GM10266 (cell line): ENCODE measurements around the gene FNDC11.

Source experiments
- DNase-seq: peaks from one replicate; pipeline ENCODE4 v3.0.0; 2012; ENCODE audit errors: extremely low spot score
- CTCF ChIP-seq: IDR thresholded peaks from 2 replicates; pipeline ENCODE4 v1.5.1; 2012; ENCODE audit warnings: mild to moderate bottlenecking, low read depth; ENCODE audit not compliant: control insufficient read depth, insufficient read depth; ENCODE audit errors: missing control alignments

FNDC11 gene

GRCh38 chr20:63520504-63520933 is 33.4 kb upstream of the FNDC11 start, which contains the start of gene PPDPF:
Gene PPDPF, plus strand, starts transcription at chr20:63520765. Its CDS starts 544 bp downstream, at chr20:63521309.
- DNase-seq = peak; percentile 100
- no peak for TF ChIP-seq CTCF

GRCh38 chr20:63520934-63521601 is 32.9 kb upstream of the FNDC11 start:
- DNase-seq = peak; percentile 92
- TF ChIP-seq CTCF = peak; percentile 42

GRCh38 chr20:63521602-63522001 is 32.4 kb upstream of the FNDC11 start:
- no peak for DNase-seq
- TF ChIP-seq CTCF = no peak

GRCh38 chr20:63522091-63522868 is 31.7 kb upstream of the FNDC11 start:
- no peak for DNase-seq
- no peak for TF ChIP-seq CTCF

- no peak for DNase-seq
Measured at GRCh38 chr20:63522981-63523611, 30.9 kb upstream of the FNDC11 start.

GRCh38 chr20:63525185-63525584 is 28.8 kb upstream of the FNDC11 start:
- DNase-seq = no peak
- no peak for TF ChIP-seq CTCF

More at GRCh38 chr20:63522981-63523611, 30.9 kb upstream of the FNDC11 start:
- TF ChIP-seq CTCF = no peak
